T47D (cell line): ENCODE measurements around the gene FCHO1.
A peak's percentile ranks its signal among the peaks of the same experiment; 100 is the strongest.

Experiments used
- DNase-seq, 2 experiments: peaks; one replicate each; pipeline versions ENCODE4 v3.0.0 to v3.0.0-alpha.2; 2011 to 2012; ENCODE audit warnings: low read depth in 1 of 2, low spot score in 1 of 2
- JUND ChIP-seq: IDR thresholded peaks from 2 replicates; pipeline ENCODE4 v1.6.1; 2012; ENCODE audit warnings: low read depth
- in situ Hi-C: cut with HindIII; loops from 2 replicates; pipeline ENCODE4 v1.10.0; 2016; ENCODE audit warnings: low sequenced_read_pairs, low pct_unique_long_range_greater_than_20kb

FCHO1 gene

GRCh38 chr19:17743874-17744580 is 7.2 kb upstream of the FCHO1 start:
- peak in 1 of 2 experiments; percentile 21 for DNase-seq
- no peak for TF ChIP-seq JUND
- in situ Hi-C loops = no loop called here

DNA sequence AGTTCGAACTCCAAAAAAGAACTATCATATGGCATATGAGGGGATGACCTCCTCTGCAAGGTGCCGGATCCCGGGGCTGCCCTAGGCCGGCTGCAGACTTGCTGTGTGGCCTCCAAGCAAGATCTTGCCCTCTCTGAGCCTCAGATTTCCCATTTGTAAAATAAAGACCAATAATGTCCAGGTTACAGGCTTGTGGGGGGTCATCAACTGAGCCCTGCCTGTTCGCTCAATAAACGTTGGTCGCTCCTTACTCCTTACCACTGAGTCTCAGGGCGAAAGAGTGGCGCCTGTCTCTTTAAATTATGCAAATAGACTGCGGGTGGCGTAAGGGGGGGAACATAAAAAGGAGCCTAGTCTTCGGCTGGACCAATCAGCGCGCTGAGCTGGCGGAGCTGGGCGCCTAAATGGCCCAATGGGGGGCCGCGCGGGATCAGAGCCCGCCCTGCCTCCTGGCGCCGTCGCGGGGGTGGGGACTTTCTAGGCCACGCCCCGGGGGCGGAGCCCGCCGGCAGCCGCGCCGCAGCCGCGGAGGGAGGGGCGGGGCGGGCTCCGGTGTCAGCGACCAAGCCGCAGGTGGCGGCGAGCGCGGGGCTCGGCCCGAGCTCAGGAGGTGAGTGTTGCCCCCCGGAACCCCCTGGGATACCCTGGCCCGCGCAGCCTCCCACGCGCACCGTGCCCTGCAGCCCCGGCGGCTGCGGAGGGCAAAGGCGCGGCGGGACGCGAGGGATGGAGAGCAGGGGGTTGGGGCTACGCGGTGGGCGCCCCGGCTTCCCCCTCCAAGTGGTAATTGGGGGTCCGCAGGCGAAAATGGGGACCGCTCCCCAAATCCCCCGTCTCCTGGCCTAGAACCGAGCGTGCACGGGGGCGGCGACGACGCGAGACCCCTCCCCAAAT is 3.8 kb upstream of the FCHO1 start:
- DNase-seq = peak; percentile 95 to 96
- in situ Hi-C loops = no loop called here
- TF ChIP-seq JUND = no peak

GRCh38 chr19:17748884-17749638 is 2.2 kb upstream of the FCHO1 start:
- TF ChIP-seq JUND = no peak
- no peak for DNase-seq
- in situ Hi-C loops = no loop called here

DNA sequence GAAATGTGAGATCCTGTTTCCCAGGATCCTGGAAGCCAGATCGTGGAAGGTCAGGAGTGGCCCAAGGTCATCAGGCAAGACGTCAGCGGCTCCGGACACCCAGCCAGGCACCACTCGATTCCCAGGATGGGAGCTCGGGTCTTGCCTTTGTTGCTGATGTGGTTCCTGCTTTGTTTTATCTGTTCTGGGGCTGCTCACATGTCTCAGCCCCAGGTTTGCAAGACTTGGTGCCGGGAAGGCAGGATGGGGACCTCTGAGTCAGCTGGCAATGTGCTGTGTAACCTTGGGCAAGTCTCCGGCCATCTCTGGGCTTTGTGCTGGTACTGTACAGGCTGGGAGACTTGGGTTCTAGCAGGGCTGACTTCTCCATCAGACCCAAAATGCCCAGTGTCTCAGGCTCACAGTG is 1.4 kb upstream of the FCHO1 start:
- in situ Hi-C loops = no loop called here
- TF ChIP-seq JUND = no peak
- DNase-seq = no peak

DNA sequence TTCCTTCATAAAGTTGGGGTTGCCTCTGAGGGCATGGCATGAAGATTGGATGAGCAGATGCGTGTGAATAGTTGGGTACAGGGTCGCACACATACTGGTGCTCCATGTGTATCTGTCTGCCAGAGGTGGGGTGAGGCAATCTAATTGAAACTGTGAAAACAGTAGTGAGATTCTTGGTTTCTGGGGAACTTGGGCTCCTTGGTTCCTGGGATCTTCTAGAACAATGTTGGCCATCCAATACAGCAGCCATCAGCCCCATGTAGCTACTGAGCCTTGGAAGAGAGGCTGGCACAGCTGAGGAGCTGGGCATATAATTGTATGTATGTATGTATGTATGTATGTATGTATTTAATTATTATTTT is 616 bp downstream of the FCHO1 start:
- in situ Hi-C loops = no loop called here
- TF ChIP-seq JUND = no peak
- no peak for DNase-seq

- no peak for DNase-seq
- no peak for TF ChIP-seq JUND
- in situ Hi-C loops = no loop called here
Measured at GRCh38 chr19:17752865-17753639, 1.8 kb downstream of the FCHO1 start.

- DNase-seq = no peak
- in situ Hi-C loops = no loop called here
- TF ChIP-seq JUND = no peak
Measured at GRCh38 chr19:17753976-17754375, 2.7 kb downstream of the FCHO1 start.

GRCh38 chr19:17754634-17755442 is 3.6 kb downstream of the FCHO1 start:
- no peak for DNase-seq
- in situ Hi-C loops = no loop called here

GRCh38 chr19:17755443-17755890 is 4.2 kb downstream of the FCHO1 start:
- DNase-seq = no peak
- in situ Hi-C loops = no loop called here
- no peak for TF ChIP-seq JUND

More at GRCh38 chr19:17754634-17755442, 3.6 kb downstream of the FCHO1 start:
- no peak for TF ChIP-seq JUND

DNA sequence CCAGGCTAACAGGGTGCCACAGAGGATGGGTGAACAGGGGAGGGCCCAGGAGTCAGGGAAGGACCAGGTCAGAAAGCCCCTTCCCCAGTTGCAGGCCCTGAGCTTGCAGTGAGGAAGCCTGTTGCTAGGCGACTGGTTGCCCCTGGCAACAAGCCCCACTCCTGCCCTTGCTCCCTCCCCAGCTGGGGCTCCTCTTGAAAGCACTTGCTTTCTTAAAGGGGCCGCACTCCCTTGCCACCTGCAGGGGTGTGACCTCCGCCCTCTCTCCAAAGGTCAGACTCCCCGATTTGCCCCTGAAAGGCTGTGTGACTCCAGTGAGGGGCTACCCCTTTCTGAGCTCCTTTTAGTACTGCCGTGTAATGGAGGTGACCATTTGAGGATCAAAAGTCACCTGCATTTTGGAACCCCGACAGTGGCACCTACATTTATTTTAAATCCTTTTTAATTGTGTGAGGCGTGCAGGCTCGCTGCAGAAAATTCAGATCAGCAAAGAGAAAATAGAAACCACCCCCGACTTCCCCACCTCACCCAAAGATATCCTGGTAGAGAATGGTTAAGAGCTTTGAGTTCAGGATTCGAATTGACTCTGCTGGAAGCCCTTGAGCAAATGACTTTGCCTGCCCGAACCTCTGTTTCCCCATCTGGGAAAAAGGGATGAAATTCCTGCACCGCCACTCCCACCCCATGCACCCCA is 4.8 kb downstream of the FCHO1 start:
- in situ Hi-C loops = no loop called here
- peak in 1 of 2 experiments; percentile 57 for DNase-seq
- TF ChIP-seq JUND = no peak

DNA sequence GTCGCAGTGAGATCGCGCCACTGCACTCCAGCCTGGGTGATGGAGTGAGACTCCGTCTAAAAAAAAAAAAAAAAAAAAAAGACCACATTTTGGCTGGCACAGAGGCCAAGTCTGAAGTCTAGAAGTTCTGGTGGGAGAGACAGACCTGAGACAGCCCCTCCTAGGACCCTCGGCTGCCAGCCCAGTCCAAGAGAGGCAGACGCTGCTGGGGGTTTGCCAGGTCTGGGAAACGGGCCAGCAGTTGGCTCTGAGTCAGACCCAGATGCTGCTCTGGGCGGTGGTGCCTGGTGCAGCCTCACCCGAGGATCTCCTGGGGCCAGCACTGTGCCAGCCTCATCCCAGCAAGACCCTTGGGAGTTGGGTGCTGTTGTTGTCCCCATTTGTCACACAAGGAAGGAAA is 5.8 kb downstream of the FCHO1 start:
- TF ChIP-seq JUND = no peak
- in situ Hi-C loops = no loop called here
- DNase-seq = no peak
